Ovary (tissue), 9 donors: ENCODE measurements around the gene CPOX. TPM values are rescaled to one million over a fixed set of nuclear protein-coding genes. Genes with fewer than 3 reads are reported as not detected.

Experiments
- DNase-seq, 5 donors: peaks; one replicate each; pipeline ENCODE4 v3.0.0-alpha.2; 2019 to 2020
- H3K27ac ChIP-seq, 2 donors: fragments of 200-600 bp; one replicate each; pipeline versions ENCODE4 v1.5.1 to v1.8.0; 2019 to 2022
- H3K27me3 ChIP-seq: fragments of 200-600 bp; one replicate; pipeline ENCODE4 v1.8.0; 2022
- H3K36me3 ChIP-seq: fragments of 200-600 bp; sonication (generic); one replicate; pipeline ENCODE4 v1.5.1; 2019
- H3K4me1 ChIP-seq: one replicate; pipeline ENCODE4 v1.8.1; 2013; ENCODE audit warnings: mild to moderate bottlenecking, moderate library complexity; ENCODE audit not compliant: insufficient read depth
- H3K4me3 ChIP-seq: fragments of 200-600 bp; sonication (generic); one replicate; pipeline ENCODE4 v1.5.1; 2017
- H3K9me3 ChIP-seq, 2 donors: fragments of 200-600 bp in 1 of 2; sonication (generic) in 1 of 2; one replicate each; pipeline versions ENCODE4 v1.5.1 to v1.8.1; 2013 to 2019; ENCODE audit warnings: mild to moderate bottlenecking in 1 of 2, moderate library complexity in 1 of 2
- EP300 ChIP-seq: sonication (generic); formaldehyde crosslinking; IDR thresholded peaks from one replicate; pipeline ENCODE4 v1.6.1; 2017; ENCODE audit warnings: antibody characterized with exemption
- POLR2A ChIP-seq: fragments of 450-650 bp; IDR thresholded peaks from one replicate; pipeline ENCODE4 v1.6.1; 2017; ENCODE audit warnings: antibody characterized with exemption, mild to moderate bottlenecking, moderate library complexity
- whole genome bisulfite sequencing, 3 donors: extraction: QIAGEN DNeasy Blood & Tissue Kit in 1 of 3; methylation state at CpG; one replicate each; pipeline versions ENCODE4 v1.1.5 to v1.1.7; 2013 to 2017; 5-methylcytosine and 5-hydroxymethylcytosine counted together
- intact Hi-C, 4 donors: fragments of 100-400 bp; cut with DNase I; formaldehyde crosslinking; loops; one replicate each; pipeline versions ENCODE4 v1.11.0 to v1.15.1; 2022 to 2023
- polyA plus RNA-seq, 2 donors: library from polyadenylated mRNA; stranded (reverse); fragments of 200-250 nt in 1 of 2; fragments of 350-450 nt in 1 of 2; fragmentation: Illumina TruSeq in 1 of 2; extraction: RNeasy Lipid Tissue Mini Kit (QIAGEN cat#74804) in 1 of 2; gene quantifications; one replicate each; pipeline ENCODE4 v1.2.3, GENCODE V29; 2013 to 2014
- total RNA-seq, 7 donors: library from RNA; depleted of rRNA in 2 of 7; stranded (reverse); fragments of >200 nt in 2 of 7; fragmentation: NEBNext Ultra II Directional in 3 of 7; extraction: Animal tissue kit (Norgen Biotek cat#: 25700) in 3 of 7; gene quantifications; one replicate each; pipeline versions ENCODE4 v1.1.0 to v1.2.4, GENCODE V29; 2016 to 2023
- TF ChIP-seq, protein P1 (sequence below), 3 donors: fragments of 450-650 bp in 2 of 3; fragments of 200-600 bp in 1 of 3; IDR thresholded peaks; one replicate each; pipeline versions ENCODE4 v1.5.1 to v1.8.0; 2016 to 2022; ENCODE audit warnings: antibody characterized with exemption in 3 of 3, mild to moderate bottlenecking in 1 of 3
- donor health status: DM: no; HTN: no; CAD: no; lungs with moderate emphysema.
- donor health status: DM: no; HTN: no; CAD: no.
- donor health status: Bipolar disorder and iron deficiency.
- donor health status: DM: yes; HTN: yes; CAD: no.
- donor health status: DM: no; HTN: no; CAD: no.
- donor health status: DM: yes; HTN: yes; CAD: no.

Gene CPOX
- total and polyA plus RNA-seq, 9 donors: 10.6 to 19.9 (median 15.7) TPM

- no peaks in the 10 kb centered on the region for H3K36me3 ChIP-seq
- WGBS, 3 donors: 94% methylated on average over 6 of the region's 6 CpGs
- H3K4me1 ChIP-seq: no peaks in the 10 kb centered on the region
- intact Hi-C loops: no loop called here
- no peak overlapping the region for H3K4me3 ChIP-seq
- no peak for TF ChIP-seq EP300
- TF ChIP-seq, protein P1, sequence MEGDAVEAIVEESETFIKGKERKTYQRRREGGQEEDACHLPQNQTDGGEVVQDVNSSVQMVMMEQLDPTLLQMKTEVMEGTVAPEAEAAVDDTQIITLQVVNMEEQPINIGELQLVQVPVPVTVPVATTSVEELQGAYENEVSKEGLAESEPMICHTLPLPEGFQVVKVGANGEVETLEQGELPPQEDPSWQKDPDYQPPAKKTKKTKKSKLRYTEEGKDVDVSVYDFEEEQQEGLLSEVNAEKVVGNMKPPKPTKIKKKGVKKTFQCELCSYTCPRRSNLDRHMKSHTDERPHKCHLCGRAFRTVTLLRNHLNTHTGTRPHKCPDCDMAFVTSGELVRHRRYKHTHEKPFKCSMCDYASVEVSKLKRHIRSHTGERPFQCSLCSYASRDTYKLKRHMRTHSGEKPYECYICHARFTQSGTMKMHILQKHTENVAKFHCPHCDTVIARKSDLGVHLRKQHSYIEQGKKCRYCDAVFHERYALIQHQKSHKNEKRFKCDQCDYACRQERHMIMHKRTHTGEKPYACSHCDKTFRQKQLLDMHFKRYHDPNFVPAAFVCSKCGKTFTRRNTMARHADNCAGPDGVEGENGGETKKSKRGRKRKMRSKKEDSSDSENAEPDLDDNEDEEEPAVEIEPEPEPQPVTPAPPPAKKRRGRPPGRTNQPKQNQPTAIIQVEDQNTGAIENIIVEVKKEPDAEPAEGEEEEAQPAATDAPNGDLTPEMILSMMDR (IDR thresholded peaks at IDR 0.05): no peak
- TF ChIP-seq POLR2A: no peak
- H3K9me3 ChIP-seq: no peaks in the 10 kb centered on the region
- H3K27me3 ChIP-seq: no peaks in the 10 kb centered on the region
- DNase-seq: no peak
- H3K27ac ChIP-seq: no peak overlapping the region
Measured at GRCh38 chr3:98612996-98613517, 19.6 kb upstream of the CPOX start.

GRCh38 chr3:98612587-98612986, 19.2 kb upstream of the CPOX start:
- TF ChIP-seq POLR2A (no peak), EP300 (no peak)
- TF ChIP-seq, protein P1 (IDR thresholded peaks at IDR 0.05): no peak
- intact Hi-C loops: no loop called here
- H3K4me3 ChIP-seq: no peak overlapping the region
- no peak for DNase-seq
- H3K36me3 ChIP-seq: no peaks in the 10 kb centered on the region
- H3K4me1 ChIP-seq: no peaks in the 10 kb centered on the region
- 77 to 84% (median 81%) methylated on average over 5 of the region's 5 CpGs for WGBS, 3 donors
- no peaks in the 10 kb centered on the region for H3K9me3 ChIP-seq
- H3K27me3 ChIP-seq: no peaks in the 10 kb centered on the region
- no peak overlapping the region for H3K27ac ChIP-seq

- no peak overlapping the region for H3K4me3 ChIP-seq
- no peaks in the 10 kb centered on the region for H3K9me3 ChIP-seq
- intact Hi-C loops: loop anchor here in 1 of 4 donors (10.0 kb wide), 1 partner anchor 387 kb away; no protein-coding TSS in a partner anchor
- TF ChIP-seq POLR2A (no peak), EP300 (no peak)
- TF ChIP-seq, protein P1 (IDR thresholded peaks at IDR 0.05): no peak
- no peak overlapping the region for H3K27ac ChIP-seq
- 67 to 92% (median 92%) methylated on average over 2 of the region's 2 CpGs for WGBS, 3 donors
- no peak for DNase-seq
- H3K27me3 ChIP-seq: no peaks in the 10 kb centered on the region
- H3K36me3 ChIP-seq: no peaks in the 10 kb centered on the region
- H3K4me1 ChIP-seq: no peaks in the 10 kb centered on the region
Measured at GRCh38 chr3:98608029-98608428, 14.6 kb upstream of the CPOX start.

GRCh38 chr3:98603580-98603979, 10.2 kb upstream of the CPOX start:
- intact Hi-C loops: loop anchor here in 1 of 4 donors (10.0 kb wide), 1 partner anchor 391 kb away; no protein-coding TSS in a partner anchor
- no peaks in the 10 kb centered on the region for H3K36me3 ChIP-seq
- no peak overlapping the region for H3K27ac ChIP-seq
- DNase-seq: no peak
- no peaks in the 10 kb centered on the region for H3K27me3 ChIP-seq
- TF ChIP-seq, protein P1 (IDR thresholded peaks at IDR 0.05): no peak
- no peak for TF ChIP-seq POLR2A
- TF ChIP-seq EP300: no peak
- H3K9me3 ChIP-seq: no peaks in the 10 kb centered on the region
- H3K4me3 ChIP-seq: no peak overlapping the region
- H3K4me1 ChIP-seq: no peaks in the 10 kb centered on the region
